ENCODE data around the gene EPAS1.

The EPAS1 gene

GRCh38 chr2:46393347-46393820 is 96.2 kb downstream of the EPAS1 start:
- no peak for ATAC-seq
- TF ChIP-seq ARNTL (CRISPR knock-in tag; IDR thresholded peaks at IDR 0.05; ENCODE audit: borderline replicate concordance, low read depth) (no peak), PATZ1 (CRISPR knock-in tag; IDR thresholded peaks at IDR 0.05; ENCODE audit: borderline replicate concordance) (no peak), SNAI2 (CRISPR knock-in tag; IDR thresholded peaks at IDR 0.05) (no peak), PPARA (CRISPR knock-in tag; IDR thresholded peaks at IDR 0.05; ENCODE audit: borderline replicate concordance) (no peak), ZNF565 (CRISPR knock-in tag; conservative IDR thresholded peaks at IDR 0.05; ENCODE audit: low read depth) (no peak), CSDC2 (CRISPR knock-in tag; IDR thresholded peaks at IDR 0.05) (no peak), ZC3H10 (CRISPR knock-in tag; IDR thresholded peaks at IDR 0.05) (no peak), ISL1 (CRISPR knock-in tag; IDR thresholded peaks at IDR 0.05) (no peak), ESRRG (CRISPR knock-in tag; IDR thresholded peaks at IDR 0.05) (no peak), TOX (CRISPR knock-in tag; IDR thresholded peaks at IDR 0.05; ENCODE audit: borderline replicate concordance) (no peak), TSHZ2 (CRISPR knock-in tag; IDR thresholded peaks at IDR 0.05) (no peak), ZFP30 (CRISPR knock-in tag; IDR thresholded peaks at IDR 0.05) (no peak), POU6F1 (CRISPR knock-in tag; IDR thresholded peaks at IDR 0.05; ENCODE audit: borderline replicate concordance, low read depth) (no peak), TCF4 (CRISPR knock-in tag; IDR thresholded peaks at IDR 0.05; ENCODE audit: borderline replicate concordance) (no peak), BACH2 (CRISPR knock-in tag; IDR thresholded peaks at IDR 0.05; ENCODE audit: borderline replicate concordance) (no peak), ZNF70 (CRISPR knock-in tag; IDR thresholded peaks at IDR 0.05) (no peak), CSRNP3 (CRISPR knock-in tag; IDR thresholded peaks at IDR 0.05) (no peak), OSR1 (CRISPR knock-in tag; IDR thresholded peaks at IDR 0.05) (no peak), ZNF8 (CRISPR knock-in tag; IDR thresholded peaks at IDR 0.05) (no peak), RARB (CRISPR knock-in tag; IDR thresholded peaks at IDR 0.05) (no peak)

- no peak for TF ChIP-seq CREB5 (CRISPR knock-in tag; IDR thresholded peaks at IDR 0.05; ENCODE audit: low read depth)
- TF ChIP-seq ZFP30 (CRISPR knock-in tag; IDR thresholded peaks at IDR 0.05): no peak
- TF ChIP-seq OSR1 (CRISPR knock-in tag; IDR thresholded peaks at IDR 0.05): no peak
- TF ChIP-seq ESRRG (CRISPR knock-in tag; IDR thresholded peaks at IDR 0.05): no peak
- no peak for TF ChIP-seq ZC3H10 (CRISPR knock-in tag; IDR thresholded peaks at IDR 0.05)
- no peak for TF ChIP-seq ZNF70 (CRISPR knock-in tag; IDR thresholded peaks at IDR 0.05)
- no peak for TF ChIP-seq TSHZ2 (CRISPR knock-in tag; IDR thresholded peaks at IDR 0.05)
- no peak for TF ChIP-seq TOX (CRISPR knock-in tag; IDR thresholded peaks at IDR 0.05; ENCODE audit: borderline replicate concordance)
- TF ChIP-seq RARB (CRISPR knock-in tag; IDR thresholded peaks at IDR 0.05): no peak
- no peak for TF ChIP-seq BACH2 (CRISPR knock-in tag; IDR thresholded peaks at IDR 0.05; ENCODE audit: borderline replicate concordance)
- no peak for TF ChIP-seq TCF4 (CRISPR knock-in tag; IDR thresholded peaks at IDR 0.05; ENCODE audit: borderline replicate concordance)
- no peak for ATAC-seq
Observed at GRCh38 chr2:46393865-46394264, 96.7 kb downstream of the EPAS1 start.
